NCI-H1930 (cell line): Measurements from ENCODE around the gene HIP1.
"Not testable (repeated sequence)": the region's sequence is repeated elsewhere in the genome, so short reads cannot be mapped to it uniquely, and the experiment has no call there.

Experiments
- DNase-seq, 2 experiments: peaks; one replicate each; lab custom pipeline; 2025; lab: John Stamatoyannopoulos, UW

HIP1 gene

DNA sequence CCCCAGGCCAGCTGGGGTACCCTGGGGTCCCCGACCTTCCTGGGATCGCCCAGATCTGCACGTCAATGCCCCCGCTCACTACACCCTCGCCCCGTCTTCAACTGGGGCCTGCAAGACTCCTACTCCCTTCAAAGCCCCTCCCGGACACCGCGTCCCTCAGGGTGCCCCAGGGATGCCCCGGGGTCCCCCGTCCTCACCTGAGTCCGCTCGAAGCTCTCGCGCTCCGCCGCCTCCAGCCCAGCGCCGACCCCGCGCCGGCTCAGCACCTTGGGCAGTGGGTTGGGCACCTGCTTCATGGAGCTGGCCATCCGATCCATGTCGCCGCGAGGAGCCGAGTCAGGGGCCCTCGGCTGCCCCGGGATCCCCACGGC lies at the start of gene HIP1:
Gene HIP1, minus strand, starts transcription at position 338 of the 371 bp plus-strand sequence. Its CDS starts 21 bp downstream, at position 317.
- no peak for DNase-seq

DNA sequence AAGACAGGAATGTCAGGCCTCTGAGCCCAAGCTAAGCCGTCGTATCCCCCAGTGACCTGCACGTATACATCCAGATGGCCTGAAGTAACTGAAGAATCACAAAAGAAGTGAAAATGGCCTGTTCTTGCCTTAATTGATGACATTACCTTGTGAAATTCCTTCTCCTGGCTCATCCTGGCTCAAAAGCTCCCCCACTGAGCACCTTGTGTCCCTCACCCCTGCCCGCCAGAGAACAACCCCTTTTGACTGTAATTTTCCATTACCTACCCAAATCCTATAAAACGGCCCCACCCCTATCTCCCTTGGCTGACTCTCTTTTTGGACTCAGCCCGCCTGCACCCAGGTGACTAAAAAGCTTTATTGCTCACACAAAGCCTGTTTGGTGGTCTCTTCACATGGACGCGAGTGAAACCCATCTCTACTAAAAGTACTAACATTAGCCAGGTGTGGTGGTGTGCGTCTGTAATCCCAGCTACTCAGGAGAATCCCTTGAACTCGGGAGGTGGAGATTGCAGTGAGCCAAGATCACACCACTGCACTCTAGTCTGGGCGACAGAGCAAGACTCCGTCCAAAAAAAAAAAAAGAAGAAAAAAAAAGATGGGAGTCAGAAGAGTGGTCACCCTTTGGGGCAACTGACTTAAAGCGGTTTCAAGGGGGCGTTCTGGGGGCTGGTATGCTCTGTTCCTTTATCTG lies 49.6 kb upstream of the HIP1 start:
- not testable (repeated sequence) for DNase-seq

- DNase-seq: not testable (repeated sequence)
Measured at GRCh38 chr7:75783058-75783457, 44.3 kb upstream of the HIP1 start.

- not testable (repeated sequence) for DNase-seq
Measured at GRCh38 chr7:75780647-75781273, 42.0 kb upstream of the HIP1 start.

DNA sequence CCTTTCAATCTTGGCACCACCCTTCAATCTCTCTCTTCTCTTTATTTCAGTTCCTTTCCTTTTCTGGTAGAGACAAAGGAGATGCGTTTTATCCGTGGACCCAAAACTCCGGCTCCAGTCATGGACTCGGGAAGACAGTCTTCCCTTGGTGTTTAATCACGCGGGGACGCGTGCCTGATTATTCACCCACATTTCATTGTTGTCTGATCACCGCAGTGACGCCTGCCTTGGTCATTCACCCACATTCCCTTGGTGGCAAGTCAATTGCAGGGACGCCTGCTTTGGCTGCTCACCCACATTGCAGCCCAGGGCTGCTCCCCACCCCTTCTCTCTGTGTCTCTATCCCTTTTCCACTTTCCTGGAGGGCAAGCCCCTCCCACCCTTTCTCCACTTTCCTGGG lies 40.8 kb upstream of the HIP1 start:
- DNase-seq: not testable (repeated sequence)

DNA sequence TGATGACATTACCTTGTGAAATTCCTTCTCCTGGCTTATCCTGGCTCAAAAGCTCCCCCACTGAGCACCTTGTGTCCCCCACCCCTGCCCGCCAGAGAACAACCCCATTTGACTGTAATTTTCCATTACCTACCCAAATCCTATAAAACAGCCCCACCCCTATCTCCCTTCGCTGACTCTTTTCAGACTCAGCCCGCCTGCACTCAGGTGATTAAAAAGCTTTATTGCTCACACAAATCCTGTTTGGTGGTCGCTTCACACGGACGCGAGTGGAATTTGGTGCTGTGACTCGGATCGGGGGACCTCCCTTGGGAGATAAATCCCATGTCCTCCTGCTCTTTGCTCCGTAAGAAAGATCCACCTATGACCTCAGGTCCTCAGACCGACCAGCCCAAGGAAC lies 40.3 kb upstream of the HIP1 start:
- not testable (repeated sequence) for DNase-seq

DNA sequence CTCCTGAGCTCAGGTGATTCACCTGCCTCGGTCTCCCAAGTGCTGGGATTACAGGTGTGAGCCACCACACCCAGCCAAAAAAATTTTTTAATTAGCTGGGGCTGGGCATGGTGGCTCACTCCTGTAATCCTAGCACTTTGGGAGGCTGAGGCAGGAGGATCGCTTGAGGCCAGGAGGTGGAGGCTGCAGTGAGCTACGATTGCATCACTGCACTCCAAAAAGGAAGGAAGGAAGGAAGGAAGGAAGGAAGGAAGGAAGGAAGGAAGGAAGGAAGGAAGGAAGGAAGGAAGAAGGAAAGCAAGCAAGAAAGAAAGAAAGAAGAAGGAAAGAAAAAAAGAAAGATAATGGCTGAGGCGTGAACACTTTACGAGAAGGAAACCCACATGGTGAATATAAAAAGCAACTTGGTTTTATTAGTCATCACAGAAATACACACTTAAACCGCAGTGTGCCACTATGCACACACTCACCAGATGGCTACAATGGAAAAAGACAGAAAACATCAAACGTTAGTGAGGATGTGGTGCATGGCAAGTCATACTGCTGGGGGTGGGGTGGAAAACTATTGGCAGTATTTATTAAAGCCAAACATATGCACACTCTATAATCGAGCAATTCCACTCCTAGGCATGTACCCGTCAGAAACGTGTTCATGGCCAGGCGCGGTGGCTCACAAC lies 37.7 kb upstream of the HIP1 start:
- DNase-seq: no peak

- not testable (repeated sequence) for DNase-seq
Measured at GRCh38 chr7:75773958-75774357, 35.2 kb upstream of the HIP1 start.

GRCh38 chr7:75772081-75773077 lies 33.6 kb upstream of the HIP1 start, which contains the start of gene CCL26:
Gene CCL26, minus strand, starts transcription at chr7:75772211. Its CDS starts 35 bp downstream, at chr7:75772176.
- DNase-seq: no peak

- DNase-seq: no peak
Measured at GRCh38 chr7:75771224-75771623, 32.5 kb upstream of the HIP1 start.

DNA sequence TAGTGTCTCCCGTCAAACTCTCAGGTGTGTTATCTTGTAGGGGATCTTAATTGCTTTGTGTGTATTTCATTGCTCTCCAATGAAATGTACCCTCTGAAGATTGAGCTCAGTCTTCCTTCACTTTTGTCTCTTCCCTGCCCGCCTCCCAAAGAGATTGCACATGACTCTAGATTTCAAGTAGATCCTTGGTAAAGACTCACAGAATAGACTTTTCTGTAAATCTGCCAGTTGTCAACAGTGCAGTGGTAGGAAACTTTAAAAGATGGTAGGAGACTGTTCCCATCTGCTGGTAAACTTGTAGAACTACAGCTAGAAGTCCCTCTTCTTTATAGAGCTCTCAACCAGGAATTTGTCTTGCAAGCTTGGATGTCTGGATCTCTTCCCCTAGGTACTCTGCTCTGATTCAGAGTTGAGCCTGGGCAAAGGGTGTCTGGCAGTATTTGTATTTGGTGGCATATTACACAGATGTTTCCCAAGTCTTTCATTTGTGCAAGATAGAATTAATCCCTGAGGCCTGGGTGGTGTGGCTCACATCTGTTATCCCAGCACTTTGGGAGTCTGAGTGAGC lies 23.7 kb upstream of the HIP1 start:
- DNase-seq: peak; percentile 36 to 64

DNA sequence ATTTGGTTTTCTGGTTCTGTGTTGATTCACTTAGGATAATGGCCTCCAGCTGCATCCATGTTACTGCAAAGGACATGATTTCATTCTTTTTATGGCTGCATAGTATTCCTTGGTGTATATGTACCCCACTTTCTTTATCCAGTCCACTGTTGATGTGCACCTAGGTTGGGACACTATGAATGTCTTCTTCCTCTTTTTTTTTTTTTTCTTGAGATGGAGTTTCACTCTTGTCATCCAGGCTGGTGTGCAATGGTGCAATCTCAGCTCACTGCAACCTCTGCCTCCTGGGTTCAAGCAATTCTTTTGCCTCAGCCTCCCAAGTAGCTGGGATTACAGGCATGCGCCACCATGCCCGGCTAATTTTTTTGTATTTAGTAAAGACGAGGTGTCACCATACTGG lies 23.1 kb upstream of the HIP1 start:
- DNase-seq: not testable (repeated sequence)

GRCh38 chr7:75758491-75758890 lies 19.8 kb upstream of the HIP1 start:
- DNase-seq: no peak

DNA sequence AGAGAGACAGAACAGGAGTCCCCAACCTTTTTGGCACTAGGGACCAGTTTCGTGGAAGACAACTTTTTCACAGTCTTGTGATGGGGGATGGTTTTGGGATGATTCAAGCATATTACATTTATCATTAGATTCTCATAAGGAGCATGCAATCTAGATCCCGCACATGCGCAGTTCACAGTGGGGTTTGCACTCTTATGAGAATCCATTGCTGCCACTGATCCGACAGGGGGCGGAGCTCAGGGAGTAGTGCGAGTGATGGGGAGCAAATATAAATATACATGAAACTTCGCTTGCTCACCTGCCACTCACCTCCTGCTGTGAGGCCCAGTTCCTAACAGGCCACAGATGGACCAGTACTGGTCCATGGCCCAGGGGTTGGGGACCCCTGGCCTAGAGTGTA lies 19.1 kb upstream of the HIP1 start:
- peak in 1 of 2 experiments; percentile 18 for DNase-seq

GRCh38 chr7:75756991-75757676 lies 18.4 kb upstream of the HIP1 start:
- DNase-seq: peak in 1 of 2 experiments; percentile 19

GRCh38 chr7:75756206-75756990 lies 17.7 kb upstream of the HIP1 start:
- DNase-seq: no peak

DNA sequence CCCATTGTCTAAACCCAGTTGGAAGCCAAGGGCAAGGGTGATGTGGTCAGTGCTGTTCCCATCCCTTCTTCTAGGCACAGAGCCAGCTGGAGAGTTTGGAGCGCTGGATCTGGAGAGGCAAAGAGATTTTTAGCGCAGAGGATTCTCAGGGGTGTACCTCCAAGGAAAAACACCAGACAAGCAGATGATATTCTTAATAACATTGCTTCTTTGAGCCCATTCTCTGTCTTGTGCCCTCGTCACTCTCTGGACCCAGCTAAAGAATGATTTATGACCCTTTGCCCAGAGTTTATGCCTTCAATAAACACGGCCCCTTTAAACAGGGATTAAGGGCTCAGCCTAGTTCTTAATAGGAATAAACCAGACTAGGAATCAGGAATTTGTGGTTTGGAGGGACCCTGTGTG lies 4.7 kb upstream of the HIP1 start:
- DNase-seq: no peak

GRCh38 chr7:75740846-75741497 lies 2.2 kb upstream of the HIP1 start:
- no peak for DNase-seq
